Measurements from ENCODE around the gene C1QB.
"Not testable (repeated sequence)": the region's sequence is repeated elsewhere in the genome, so short reads cannot be mapped to it uniquely, and the experiment has no call there.

The C1QB gene

DNA sequence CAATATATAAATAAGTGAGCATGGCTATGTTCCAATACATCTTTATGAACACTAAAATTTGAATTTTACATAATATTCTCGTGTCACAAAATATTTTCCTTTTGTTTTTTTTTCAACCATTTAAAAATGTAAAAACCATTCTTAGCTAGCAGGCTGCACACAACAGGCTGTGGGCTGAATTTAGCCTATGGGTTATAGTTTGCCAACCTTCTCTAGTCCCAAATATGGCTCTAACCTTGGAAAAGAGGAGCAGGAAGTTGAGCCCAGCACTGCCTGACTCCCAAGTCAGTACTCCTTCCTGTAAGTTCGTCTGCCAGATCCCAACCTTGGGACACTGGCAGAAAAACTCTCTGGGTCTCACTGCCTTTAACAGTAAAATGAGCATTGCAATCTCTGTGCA is 13.4 kb downstream of the C1QB start:
- no peak for DNase-seq

DNA sequence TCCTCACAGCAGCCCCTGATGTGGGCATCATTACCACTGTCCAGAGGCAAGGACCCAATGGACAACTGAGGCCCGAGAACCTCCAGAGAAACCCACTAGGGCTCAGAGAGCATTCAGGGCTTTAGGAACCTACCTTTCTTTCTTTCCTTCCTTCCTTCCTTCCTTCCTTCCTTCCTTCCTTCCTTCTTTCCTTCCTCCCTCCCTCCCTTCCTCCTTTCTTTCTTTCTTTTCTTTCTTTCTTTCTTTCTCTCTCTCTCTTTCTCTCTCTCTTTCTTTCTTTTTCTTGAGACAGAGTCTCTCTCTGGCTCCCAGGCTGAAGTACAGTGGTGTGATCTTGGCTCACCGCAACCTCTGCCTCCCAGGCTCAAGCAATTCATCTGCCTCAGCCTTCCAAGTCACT is 15.8 kb downstream of the C1QB start:
- not testable (repeated sequence) for DNase-seq

DNA sequence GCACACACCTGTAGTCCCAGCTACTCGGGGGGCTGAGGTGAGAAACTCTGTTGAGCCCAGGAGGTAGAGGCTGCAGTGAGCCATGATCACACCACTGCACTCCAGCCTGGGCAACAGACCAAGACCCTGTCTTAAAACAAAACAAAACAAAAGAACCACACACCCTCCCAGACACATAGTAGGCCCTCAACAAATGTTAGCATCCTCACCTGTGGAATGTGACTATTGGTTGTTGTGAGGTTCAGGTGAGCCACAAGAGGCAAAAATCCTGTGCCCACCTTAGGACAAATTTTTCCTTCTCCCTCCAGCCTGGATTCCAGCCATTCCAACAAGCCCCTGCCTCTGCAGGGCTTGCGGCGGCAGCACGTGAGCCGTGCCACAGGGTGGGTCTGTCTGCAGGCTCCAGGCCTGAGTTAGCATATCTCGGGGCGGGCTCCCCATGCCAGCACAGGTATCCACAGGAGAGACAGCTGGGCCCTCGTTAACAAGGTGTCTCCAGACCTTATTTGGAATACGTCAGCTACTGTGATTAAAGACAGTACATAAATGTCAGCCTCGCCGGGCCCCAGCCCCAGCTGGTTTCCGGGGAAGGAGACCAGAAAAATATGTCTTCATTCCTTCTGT is 17.4 kb downstream of the C1QB start:
- DNase-seq: no peak

DNA sequence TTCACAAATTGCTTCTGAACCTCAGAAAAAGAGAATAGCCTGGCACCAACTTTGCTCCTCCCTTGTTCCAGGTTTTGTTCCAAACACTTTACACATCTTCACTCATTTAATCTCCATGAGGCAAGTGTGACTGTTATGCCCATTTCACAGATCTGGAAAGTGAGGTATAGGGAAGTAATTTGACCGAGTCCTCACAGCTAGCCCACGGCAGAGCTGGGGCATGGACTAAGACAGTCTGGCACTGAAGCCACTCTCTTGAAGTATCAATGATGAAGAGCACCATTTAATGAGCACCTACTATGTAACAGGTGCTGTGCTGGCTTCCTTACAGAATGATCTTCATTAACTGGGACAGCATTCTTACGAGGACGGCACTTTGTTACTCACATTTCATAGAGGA is 19.0 kb downstream of the C1QB start:
- DNase-seq: no peak

- DNase-seq: no peak
These were observed 20.7 kb downstream of the C1QB start for GRCh38 chr1:22673486-22674409.

GRCh38 chr1:22674410-22674749 is 21.3 kb downstream of the C1QB start:
- DNase-seq: no peak

DNA sequence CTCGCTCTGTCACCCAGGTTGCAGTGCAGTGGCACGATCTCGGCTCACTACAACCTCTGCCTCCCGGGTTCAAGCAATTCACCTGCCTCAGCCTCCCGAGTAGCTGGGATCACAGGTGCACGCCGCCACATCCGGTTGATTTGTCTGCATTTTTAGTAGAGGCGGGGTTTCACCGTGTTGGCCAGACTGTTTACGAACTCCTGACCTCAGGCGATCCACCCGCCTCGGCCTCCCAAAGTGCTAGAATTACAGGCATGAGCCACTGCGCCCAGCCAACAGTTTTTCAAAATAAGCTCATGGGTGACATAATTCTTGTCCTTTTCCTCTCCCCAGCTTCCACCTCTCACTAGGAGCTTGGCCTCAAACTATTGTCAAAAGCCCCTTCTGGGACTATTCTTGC is 23.1 kb downstream of the C1QB start:
- not testable (repeated sequence) for DNase-seq

GRCh38 chr1:22676916-22677583 is 24.0 kb downstream of the C1QB start:
- DNase-seq: no peak

DNA sequence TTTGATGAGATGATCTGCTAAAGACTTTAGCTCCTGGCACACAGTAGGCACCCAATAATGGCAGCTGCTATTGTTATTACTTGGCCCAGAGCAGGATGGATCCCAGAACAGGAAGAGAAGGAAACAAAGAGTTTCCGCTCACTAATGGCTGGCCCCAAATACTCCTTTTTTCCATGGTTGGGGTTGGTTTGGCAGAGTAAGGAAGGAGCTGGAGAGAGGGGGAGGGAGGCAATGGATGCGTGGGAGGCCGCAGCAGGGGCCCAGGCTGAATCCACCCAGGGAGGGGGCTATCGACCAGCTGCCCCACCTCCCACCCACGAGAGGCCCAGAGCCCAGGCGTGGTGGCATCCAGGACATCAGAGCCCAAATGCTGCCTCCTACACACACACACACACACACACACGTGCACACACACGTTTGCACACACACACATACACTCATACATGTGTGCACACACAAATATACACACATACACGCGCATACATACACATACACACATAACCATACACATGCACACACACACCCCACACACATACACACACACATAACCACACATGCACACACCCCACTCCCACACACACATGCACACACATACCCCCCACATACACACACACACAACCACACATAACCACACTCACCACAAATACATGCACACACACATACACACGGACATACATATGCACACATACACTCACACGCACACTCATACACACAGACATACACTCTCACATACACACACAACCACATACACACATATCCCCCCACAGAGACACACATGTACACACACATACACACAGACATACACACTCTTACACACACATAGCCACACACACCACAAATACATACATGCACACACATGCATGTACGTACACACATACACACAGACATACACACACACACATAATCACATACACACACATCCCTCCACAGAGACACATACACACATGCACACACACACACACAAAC is 25.2 kb downstream of the C1QB start:
- no peak for DNase-seq

DNA sequence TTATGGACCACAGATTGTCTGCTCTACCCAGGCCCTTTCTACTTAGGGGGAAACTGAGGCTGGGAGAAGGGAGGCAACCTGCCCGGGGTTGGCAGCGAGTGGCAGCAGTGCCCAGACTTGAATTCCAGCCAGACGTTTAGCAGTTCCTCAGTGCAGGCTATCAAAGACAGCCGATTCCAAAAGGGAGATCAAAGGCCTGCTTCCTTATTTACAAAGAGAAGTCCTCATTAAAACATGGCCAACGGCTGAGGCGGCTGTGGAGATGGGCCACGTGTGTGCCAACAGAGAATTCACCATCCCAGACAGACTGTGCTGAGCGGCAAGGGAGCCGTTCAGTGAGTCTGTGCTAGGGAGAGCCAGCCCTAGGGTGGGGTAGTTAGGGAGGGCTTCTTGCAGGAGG is 27.7 kb downstream of the C1QB start:
- DNase-seq: no peak

DNA sequence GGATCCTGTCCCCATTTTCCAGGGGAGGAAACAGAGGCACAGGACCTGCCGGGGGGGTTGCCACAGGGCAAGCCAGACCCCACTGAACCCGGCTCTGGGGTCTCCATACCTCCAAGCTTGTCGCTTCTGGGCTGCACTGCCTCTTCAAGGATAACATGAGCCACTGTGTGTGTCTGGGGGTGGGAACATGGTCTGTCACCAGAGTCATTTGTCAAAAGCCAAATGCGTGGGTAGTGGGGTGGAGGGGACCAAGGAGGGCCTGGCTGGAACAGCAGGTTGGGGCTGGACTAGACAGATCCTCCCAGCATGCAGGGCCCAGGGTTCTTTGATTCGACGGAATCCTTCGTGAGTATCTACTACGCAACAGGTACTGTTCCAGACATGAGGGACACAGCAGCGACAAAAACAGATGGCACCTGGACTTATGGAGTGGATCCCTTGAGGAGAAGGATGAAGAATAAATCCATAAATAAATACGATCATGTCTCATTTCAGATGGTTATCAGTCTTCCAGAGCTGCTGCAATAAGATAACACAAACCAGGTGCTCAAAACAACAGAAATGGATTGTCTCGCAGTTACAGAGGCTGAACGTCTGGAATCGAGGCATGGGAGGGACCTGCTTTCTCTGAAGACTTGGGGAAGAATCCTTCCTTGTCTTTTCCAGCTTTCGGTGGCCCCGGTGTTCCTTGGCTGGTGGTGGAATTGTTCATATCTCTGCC is 28.7 kb downstream of the C1QB start:
- no peak for DNase-seq

DNA sequence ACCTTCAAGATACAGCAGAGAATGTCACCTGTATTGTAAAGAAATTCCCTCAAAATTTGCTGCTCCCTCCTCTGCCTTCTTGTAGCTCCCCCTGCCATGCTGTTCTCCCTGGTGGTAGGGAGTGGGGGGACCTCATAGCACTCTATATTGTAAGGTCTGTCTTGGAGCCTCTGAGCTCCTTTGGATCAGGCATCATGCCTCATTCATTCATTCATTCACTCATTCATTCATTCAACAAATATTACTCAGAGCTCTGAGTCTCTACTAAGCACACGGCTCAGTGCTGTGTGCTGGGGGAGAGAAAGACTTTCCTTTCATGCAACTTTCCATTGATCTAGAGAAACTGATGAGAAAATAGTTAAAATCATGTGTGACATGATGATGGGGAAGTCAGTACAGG is 30.5 kb downstream of the C1QB start:
- DNase-seq: no peak

- DNase-seq: no peak
These were observed 32.6 kb downstream of the C1QB start for GRCh38 chr1:22685591-22686059.

- DNase-seq: no peak
These were observed 34.2 kb downstream of the C1QB start for GRCh38 chr1:22687191-22687590.

DNA sequence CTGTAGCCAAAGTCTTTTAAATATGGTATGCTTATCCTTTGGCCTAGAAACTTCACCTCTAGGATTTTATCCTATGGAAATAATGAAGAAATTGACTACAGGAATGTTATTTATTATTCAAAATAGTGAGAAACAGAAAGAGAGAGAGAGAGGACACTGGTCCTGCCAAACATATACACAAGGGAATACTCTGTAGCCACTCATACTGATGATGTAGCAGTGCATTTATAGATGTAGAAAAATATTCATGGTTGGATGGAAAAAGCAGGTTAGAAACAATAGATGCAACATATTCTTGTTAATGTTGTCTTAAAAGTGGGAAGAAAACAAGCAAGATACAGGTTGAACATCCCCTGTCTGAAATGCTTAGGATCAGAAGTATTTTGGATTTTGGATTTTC is 35.4 kb downstream of the C1QB start:
- DNase-seq: no peak

- no peak for DNase-seq
These were observed 36.5 kb downstream of the C1QB start for GRCh38 chr1:22689505-22689904.

DNA sequence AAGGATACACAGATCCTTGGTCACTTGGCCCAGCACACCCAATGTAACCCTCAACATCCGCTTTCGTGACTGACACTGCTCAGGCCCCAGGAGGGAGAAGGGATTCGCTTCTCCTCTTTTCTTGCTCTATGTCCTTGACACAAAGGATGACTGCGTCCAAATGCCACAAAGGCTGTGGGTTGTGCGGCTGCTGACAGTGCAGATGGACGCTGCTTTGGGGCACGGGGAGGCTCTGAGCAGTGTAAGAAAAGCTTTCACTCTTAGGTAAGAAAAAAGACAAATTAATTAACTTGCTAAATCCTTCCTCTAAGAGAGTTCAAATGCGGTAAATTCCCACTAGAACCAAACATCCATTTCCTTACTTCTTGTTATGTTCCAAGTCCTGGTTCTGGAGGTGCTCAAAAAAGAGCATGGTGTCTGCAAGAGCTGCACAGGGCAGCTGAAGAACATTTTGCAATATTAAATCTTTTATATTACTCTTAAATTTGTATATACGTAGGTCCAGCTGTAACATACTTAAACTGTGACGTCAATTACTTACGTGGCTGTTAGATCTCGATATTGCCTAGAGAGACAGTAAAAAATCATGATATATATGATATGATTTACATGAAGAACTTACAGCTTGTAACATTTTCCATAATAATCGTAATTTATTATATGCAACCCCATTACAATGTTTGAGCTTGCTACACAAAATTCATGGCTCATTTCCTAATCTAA is 38.2 kb downstream of the C1QB start:
- DNase-seq: no peak

DNA sequence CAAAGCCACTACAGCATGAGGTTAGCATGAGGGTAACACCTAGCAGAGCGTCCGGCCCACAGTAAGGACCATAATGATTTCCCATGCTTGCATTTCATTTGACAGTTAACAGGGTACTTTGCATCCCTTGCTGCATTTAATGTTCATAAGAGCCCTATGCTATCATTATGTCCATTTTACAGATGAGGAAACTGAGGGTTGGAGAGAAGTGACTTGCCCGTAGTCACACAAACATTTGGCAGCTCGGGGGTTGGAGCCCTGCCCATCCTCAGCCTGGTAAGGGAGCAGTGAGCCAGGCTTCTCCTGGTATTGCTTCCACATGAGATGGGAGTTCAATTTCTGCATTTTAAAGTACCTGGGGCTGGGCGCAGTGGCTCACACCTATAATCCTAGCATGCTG is 41.1 kb downstream of the C1QB start:
- DNase-seq: no peak

- no peak for DNase-seq
These were observed 43.6 kb downstream of the C1QB start for GRCh38 chr1:22696610-22697009.

GRCh38 chr1:22697980-22698379 is 44.9 kb downstream of the C1QB start:
- no peak for DNase-seq

Data from T-helper 9 cell (primary cell).